Stimulated activated CD8-positive, alpha-beta memory T cell treated with anti-CD3 and anti-CD28 coated beads, Interleukin-7, amount 100 ng/mL, for 24 hours (primary cell): Measurements from ENCODE around the gene PYDC2.

ENCODE experiments used
- DNase-seq: peaks from one replicate; pipeline ENCODE4 v3.0.0-alpha.2; 2020; ENCODE audit warnings: low read depth

PYDC2 gene

GRCh38 chr3:191461113-191461595 is at the start of gene PYDC2:
Gene PYDC2, plus strand, starts transcription at chr3:191461163. Its CDS starts 0 bp downstream, at chr3:191461163.
- DNase-seq = no peak

DNA sequence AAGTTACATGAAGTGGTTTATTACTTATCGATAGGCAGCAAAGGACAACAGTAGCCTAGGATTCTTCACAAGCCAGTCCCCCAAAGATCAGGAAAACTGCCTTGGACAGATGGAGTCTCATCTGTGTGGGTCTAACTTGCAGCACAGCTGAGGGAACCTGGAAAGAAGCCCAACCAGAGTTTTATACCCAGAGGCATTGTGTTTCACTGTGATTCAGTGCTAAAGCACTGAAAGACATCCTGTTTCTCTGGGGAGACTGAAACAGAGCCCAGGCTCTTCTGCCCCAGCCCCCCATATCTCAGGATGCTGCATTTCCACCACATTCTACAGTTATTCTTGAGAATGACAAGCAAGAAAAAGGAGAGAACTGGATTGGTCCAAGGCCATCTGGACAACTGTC is 48.2 kb upstream of the PYDC2 start:
- DNase-seq = no peak

DNA sequence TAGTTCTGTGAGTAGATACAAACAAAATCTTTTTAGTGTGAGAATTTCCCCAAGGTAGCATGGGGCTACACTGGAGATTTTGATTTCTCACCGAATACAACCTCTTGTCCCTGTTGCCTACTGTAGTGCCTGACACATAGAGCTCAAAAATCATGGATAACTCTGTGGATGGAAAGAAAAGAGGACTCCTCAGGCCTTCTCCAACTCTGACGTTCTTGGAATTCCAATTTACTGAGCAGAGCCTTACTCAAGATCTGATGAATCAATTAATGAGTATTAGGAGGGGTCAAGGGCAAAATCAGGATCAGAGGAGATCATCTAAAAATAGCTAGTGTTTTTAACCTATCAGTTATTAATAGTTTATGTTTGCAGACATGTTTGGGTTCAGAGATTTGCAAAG is 46.7 kb upstream of the PYDC2 start:
- no peak for DNase-seq

- DNase-seq = no peak
These were observed 46.2 kb upstream of the PYDC2 start for GRCh38 chr3:191414732-191415131.

DNA sequence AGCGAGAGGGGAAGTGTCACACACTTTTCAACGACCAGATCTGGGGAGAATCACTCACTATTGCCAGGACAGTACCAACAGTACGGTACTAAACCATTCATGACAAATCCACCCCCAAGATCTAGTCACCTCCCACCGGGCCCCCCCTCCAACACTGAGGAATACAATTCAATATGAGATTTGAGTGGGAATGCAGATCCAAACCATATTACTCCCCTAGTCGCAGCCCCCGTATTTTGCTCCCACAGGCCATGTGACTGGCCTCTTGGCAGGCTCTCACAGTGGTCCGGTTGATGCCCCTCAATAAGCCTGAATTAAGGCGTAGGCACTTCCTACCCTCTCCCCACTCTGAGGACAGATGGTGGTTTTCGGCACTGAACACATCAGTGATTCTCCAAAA is 45.4 kb upstream of the PYDC2 start:
- no peak for DNase-seq

- DNase-seq = no peak
These were observed 43.6 kb upstream of the PYDC2 start for GRCh38 chr3:191417457-191417729.

- DNase-seq = no peak
These were observed 40.2 kb upstream of the PYDC2 start for GRCh38 chr3:191420771-191421170.

GRCh38 chr3:191424881-191425280 is 36.1 kb upstream of the PYDC2 start:
- no peak for DNase-seq

DNA sequence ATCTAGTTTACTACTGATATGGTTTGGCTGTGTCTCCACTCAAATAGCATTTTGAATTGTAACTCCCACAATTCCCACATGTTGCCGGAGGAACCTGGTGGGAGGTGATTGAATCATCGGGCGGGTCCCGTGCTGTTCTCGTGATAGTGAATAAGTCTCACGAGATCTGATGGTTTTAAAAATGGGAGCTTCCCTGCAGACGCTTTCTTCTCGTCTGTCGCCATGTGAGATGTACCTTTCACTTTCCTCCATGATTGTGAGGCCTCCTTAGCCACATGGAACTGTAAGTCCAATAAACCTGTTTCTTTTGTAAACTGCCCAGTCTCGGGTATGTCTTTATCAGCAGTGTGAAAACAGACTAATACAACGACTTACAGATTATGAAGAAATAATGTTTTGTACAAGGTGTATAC is 35.6 kb upstream of the PYDC2 start:
- no peak for DNase-seq

DNA sequence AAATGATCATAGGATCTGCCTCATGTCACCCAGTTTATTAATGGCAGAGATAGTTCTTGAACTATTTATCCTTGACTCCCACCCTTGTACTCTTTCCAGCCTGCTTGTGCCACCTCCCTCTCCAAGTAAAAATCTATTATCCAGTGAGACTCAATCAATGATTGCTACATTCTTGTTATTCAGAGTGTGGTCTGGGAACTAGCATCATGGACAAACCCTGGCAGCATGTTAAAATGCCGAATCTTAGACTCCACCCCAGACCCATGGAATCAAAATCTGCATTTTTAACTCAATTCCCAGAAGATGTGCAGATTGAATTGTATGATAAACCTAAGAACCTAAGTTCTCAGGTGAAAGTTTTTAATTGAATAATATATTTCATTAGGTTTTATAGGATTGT is 34.7 kb upstream of the PYDC2 start:
- no peak for DNase-seq

DNA sequence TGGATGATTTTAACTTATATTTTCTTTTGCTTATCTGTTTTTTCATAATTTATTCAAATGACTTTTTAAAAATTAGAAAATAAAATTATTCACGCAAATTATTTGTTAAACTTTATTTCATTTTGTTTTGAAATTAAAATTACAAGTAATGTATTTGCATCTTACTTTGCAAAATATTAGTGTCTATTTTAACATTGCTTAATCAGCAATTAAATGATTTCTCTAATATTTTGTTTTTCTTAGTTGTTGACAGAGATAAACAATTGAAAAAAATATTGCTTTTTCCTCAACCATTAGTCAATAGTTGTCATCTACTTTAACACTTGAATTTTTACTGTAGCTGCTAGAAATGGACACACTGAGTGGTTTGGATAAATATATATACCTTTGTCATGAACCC is 32.8 kb upstream of the PYDC2 start:
- DNase-seq = no peak

DNA sequence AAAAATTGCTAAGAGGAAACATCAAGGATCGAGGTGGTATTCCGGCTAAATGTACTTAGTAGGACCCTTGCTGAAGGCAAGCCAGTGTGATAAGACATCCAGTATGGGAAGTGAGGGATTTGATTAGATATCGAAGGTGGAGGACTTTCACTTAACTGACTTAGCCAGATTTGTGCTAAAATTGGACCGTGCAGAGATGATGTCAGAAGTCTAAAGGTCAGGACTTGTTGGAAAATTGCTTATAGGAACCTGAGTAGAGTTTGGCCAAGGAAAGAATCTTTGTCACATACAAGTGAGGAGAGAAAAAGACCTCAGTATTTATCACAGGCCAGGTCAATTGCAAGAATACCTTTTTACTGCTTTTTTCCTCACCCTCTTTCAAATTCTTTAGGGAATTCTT is 30.9 kb upstream of the PYDC2 start:
- no peak for DNase-seq

DNA sequence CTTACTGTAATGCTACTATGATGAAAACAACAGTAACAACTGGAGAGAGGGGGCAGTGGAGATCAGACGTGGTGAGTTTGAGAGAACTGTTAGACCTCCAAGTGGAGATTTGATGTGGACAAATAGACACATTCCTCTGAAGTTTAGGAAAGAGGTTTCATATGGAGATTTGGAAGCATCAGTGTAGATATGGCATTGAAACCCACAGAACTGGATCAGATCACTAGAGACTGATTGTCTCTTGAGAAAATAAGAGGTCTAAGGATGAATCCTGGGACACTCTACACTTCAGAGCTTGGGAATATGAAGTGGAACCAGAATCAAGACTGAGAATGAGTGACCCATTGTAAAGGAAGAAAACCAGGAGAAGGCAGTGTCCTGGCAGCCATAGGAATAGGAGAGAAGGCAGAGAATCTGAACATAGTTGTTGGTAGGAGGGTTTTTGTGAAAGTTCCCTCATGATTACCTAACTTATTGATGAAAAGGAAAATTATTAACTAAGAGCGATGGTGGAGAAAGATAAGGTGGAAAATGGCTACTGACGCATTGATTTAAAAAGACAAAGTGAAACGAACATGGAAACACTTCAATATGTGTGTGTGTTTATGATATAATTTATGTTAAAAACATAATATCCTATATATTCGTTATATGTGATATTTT is 29.7 kb upstream of the PYDC2 start:
- DNase-seq = no peak

- DNase-seq = no peak
These were observed 28.8 kb upstream of the PYDC2 start for GRCh38 chr3:191432162-191432561.

- DNase-seq = no peak
These were observed 26.9 kb upstream of the PYDC2 start for GRCh38 chr3:191434024-191434423.

GRCh38 chr3:191435981-191436380 is 25.0 kb upstream of the PYDC2 start:
- no peak for DNase-seq

- no peak for DNase-seq
These were observed 22.7 kb upstream of the PYDC2 start for GRCh38 chr3:191438150-191438814.

DNA sequence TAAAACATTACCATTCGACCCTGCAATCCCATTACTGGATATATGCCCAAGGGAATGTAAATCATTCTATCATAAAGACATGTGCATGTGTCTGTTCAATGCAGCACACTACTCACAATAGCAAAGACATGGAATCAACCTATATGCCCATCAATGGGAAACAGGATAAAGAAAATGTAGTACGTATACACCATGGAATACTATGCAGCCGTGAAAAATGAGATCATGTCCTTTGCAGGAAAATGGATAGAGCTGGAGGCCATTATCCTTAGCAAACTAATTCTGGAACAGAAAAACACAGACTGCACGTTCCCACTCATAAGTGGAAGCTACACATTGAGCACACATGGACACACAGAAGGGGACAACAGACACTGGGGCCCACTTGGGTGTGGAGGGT is 20.4 kb upstream of the PYDC2 start:
- DNase-seq = no peak

GRCh38 chr3:191441687-191442086 is 19.3 kb upstream of the PYDC2 start:
- no peak for DNase-seq

DNA sequence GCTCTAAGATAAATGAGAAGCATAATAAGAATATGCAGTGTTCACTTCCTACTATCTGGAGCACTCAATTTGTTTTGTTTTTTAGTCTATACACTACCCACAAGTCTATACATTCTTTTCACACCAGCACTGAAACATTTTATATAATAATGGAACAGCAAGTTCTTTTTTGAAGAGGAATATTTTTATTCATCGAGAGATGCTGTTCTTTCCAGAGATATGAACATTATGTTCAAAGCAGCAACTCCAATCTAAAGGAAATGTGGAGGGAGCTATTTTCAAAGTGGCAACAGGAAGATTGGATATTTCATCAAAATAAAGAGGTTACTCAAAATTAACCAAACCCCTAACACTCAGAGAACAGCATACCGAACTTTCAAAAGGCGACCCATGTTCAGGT is 16.4 kb upstream of the PYDC2 start:
- no peak for DNase-seq

GRCh38 chr3:191449256-191449655 is 11.7 kb upstream of the PYDC2 start:
- DNase-seq = no peak

DNA sequence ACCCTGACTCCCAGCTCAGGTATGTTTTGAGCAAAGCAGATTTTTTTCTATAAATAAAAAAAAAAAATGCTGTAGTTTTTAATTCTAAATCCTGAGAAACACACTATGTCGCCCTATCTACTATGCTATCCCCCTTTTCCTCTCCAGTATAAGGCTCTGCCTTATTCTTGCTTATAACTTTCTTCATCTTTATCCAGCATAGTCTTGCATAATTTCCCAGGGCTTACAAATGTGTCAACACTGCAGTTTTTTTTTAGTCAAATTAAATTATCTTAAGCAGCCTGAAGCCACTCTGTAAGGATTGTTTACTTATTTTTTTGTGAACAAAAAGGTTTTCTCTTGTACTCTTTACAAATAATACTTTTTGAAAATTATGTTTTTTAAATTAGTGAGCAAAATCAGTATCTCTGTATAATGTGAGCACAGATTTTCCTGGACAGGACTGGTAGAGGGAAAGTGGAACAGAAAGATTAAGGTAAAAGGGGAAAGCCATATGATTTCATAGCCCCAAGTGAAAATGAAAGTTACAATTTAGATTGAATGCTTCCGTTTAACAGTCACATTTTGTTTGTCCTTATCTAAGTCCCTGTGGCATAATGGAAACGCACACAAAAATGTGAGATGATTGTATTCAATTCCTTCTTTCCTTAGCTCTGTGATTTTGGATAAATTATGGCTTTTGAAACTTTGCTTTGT is 5.6 kb upstream of the PYDC2 start:
- DNase-seq = no peak

GRCh38 chr3:191460360-191460759 is 603 bp upstream of the PYDC2 start:
- DNase-seq = no peak

- DNase-seq = no peak
These were observed 9.1 kb downstream of the PYDC2 start for GRCh38 chr3:191470080-191470479.
